ENCODE data around the gene FOLR3.
"Not testable (repeated sequence)": the region's sequence is repeated elsewhere in the genome, so short reads cannot be mapped to it uniquely, and the experiment has no call there.

The FOLR3 gene

DNA sequence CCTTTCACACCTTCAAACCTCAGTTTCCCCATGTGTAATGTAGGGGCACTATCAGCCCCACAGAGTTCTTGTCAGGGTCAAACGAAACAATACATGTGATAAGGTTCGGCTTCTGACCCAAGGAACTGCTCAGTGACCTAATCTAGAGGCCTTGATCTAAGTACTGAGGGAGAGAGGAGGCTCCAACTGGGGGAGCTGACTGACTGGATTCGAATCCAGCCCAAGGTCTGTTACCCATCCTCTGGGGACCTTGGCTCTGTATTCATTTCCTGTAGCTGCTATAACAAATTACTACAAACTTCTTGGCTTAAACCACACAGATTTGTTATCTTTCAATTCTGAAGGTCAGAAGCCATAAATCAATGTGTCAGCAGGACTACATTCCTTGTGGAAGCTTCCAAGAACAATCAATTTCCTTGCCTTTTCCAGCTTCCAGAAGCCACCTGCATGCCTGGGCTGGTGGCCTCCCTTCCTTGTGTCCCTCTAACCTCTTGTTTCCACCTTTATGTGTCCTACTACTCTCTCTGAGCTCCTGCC lies 12.3 kb upstream of the FOLR3 start:
- DNase-seq (ENCODE audit: low read depth), result no peak

DNA sequence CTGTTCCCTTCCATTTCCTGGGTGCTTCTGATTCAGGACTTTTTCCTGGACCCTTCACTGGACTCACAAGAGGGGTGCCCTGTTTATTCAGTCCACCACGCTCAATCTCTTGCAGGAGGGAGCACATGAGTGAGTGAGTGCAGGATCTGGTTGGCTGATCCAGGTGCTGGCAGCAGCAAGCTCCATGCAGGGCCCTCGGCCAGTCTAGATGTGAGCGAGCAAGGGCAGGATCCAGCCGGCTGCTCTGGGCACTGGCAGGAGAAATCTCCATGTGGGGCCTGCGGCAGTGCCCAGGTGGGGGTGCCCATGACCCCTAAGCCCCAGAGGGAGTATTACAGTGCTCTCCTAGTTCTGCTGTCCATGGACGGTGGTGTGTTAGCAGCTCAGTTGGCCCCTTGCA lies 11.5 kb upstream of the FOLR3 start:
- no peak for DNase-seq (ENCODE audit: low read depth)

DNA sequence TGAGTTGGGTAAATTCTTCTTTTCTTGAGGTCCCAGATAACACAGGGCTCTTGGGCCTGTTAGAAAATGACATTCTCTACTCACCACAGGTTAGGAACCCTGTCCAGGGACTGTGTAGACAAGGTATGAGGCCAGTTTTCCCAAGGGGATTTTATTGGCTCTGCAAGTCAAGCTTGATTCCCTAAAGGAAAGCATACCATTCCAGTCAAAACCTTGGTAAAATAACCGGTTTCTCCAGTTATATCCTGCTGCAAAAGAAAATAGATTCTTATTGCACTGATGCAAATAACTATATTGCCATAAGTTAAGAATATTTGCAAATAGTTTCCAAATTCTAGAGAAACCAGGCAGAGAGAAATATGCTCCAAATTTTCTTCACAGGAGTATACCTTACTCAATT lies 9.6 kb upstream of the FOLR3 start:
- no peak for DNase-seq (ENCODE audit: low read depth)

DNA sequence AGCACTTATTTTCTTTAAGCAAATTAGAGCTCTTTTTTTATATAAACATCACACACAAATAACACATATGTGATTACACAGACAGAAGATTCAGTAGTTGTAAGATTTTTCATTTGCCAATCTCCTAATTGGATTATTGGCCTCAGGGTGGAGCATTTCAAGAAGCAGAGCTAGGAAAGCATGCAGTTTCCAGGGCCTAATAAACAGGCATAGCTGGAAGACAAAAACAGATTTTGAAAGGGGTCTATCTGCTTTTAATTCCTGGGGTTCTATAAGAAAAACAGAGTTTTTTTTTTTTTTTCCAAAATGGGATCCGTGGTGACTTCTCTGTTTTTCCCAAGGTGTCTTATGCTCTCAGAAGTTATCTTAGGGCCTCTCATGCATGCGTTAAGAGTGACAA lies 7.6 kb upstream of the FOLR3 start:
- no peak for DNase-seq (ENCODE audit: low read depth)

DNA sequence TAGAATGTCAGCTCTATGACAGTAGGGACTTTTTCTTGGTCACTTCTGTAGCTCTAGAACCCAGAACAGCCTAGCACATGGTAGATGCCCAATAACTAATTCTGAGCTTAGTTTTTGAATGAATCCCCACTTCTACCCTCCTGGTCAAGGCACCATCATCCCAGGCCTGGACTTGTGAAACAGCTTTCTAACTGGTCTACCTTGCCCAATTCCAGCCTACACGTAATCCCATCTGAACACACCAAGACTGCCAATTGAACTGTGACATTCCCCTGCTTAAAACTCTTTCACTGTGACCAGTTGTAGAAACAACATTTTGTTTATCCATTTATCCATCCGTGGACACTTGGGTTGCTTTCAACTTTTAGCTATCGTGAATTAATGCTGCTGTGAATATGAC lies 6.1 kb upstream of the FOLR3 start:
- no peak for DNase-seq (ENCODE audit: low read depth)

DNA sequence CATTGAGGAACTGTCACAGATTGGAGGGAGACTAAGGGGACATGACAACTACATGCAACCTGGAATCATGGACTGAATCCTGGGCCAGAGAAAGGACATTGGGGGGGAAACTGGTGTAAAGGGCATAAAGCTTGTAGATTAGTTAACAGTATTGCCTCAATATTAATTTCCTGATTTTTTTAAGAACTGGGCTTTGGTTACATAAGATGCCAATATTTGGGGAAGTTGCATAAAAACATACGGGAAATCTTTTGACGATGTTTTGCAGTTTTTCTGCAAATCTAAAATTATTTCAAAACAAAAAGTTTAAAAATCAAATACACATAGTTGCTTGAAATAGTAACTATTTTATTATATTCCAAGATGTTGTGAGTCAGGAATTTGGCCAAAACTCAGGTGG lies 2.9 kb upstream of the FOLR3 start:
- no peak for DNase-seq (ENCODE audit: low read depth)

DNA sequence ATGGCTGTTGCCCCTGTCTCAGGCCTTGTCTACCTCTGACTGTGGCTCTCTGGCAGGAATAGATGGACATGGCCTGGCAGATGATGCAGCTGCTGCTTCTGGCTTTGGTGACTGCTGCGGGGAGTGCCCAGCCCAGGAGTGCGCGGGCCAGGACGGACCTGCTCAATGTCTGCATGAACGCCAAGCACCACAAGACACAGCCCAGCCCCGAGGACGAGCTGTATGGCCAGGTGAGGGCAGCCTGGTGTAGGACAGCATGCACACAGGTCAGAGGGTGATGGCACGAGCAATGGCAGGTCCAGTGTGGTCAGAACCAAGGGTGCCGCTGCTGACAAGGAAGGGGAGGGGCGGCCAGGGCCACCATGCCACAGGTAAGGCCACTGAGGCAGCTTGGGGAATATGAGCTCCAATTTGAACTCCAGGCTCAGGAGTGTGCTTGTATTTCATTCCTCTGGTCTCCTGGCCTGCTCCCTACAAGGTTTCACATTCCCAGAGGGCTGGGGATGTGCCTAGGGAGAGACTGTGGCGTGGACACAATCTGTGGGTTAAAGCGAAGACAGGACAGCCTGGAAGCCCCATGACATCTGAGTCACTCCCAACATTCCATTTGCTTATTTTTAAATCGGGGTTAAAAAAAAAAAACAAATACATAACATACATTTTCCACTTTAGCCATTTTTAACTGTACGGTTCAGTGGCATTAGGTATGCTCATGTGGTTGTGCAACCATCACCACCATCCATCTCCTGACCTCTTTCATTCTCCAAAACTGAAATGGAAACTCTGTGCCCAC lies 562 bp downstream of the FOLR3 start:
- DNase-seq (ENCODE audit: low read depth), result no peak

DNA sequence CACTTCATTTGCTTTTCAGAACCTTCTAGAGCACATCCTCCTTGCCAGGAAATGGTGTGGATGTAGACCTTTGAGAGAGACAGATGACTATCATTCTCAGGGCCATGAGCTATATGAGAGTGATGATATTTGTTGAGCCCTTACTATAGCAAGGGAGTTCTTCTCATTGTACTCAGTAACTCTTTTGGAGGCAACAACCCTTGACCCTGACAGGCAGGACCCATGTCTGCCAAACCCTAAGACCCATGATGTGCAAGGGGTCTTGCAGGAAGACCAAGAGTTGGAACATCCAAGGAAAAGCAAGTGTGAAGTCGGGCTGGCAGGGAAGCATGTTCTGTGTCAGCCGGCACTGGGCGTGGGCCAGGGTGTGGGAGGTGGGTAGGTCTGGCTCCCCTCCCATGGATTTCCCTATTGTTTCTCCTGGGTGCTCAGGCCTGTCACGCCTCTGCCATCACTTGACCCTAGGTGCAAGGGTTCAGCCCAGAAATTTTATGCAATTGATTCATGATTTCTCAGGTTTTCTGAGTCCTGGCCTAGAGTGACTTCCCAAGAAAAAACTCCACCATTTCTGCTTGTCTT lies 1.2 kb downstream of the FOLR3 start:
- DNase-seq (ENCODE audit: low read depth), result no peak

DNA sequence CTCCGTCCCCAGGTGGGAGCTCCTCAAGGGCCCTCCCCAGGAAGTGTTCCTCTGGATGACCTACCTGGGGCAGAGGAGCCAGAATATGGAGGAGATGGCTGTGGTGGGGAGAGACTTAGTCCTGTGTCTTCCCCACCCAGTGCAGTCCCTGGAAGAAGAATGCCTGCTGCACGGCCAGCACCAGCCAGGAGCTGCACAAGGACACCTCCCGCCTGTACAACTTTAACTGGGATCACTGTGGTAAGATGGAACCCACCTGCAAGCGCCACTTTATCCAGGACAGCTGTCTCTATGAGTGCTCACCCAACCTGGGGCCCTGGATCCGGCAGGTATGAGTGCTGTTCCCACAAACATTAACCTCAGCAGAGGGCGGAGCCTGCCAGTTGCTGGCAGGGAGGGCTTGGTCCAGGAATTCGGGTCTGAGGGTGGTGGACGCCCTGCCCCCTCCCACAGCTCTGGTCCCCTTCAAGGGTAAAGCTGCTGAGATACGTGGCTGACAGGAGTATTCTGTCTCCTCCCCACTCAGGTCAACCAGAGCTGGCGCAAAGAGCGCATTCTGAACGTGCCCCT lies 3.4 kb downstream of the FOLR3 start:
- DNase-seq (ENCODE audit: low read depth), result no peak

DNA sequence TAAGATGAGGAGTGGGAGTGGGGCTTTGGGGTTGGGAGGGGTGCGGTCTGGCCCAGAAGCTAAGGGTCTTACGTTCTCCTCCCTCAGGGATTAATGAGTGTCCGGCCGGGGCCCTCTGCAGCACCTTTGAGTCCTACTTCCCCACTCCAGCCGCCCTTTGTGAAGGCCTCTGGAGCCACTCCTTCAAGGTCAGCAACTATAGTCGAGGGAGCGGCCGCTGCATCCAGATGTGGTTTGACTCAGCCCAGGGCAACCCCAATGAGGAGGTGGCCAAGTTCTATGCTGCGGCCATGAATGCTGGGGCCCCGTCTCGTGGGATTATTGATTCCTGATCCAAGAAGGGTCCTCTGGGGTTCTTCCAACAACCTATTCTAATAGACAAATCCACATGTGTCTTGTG lies 4.0 kb downstream of the FOLR3 start:
- no peak for DNase-seq (ENCODE audit: low read depth)

DNA sequence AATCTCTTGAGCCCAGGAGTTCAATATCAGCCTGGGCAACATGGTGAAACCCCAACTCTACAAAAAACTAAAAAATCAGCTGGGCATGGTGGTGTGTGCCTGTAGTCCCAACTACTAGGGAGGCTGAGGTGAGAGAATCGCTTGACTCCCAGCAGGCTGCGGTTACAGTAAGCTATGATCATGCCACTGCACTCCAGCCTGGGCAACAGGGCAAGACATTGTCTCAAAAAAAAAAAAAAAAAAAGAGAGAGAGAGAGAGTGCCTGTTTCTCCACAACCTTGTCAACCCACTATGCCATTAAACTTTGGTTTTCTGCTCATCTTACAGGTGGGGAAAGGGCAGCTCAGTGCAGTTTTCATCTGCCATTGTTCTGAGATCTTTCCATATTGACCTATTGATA lies 5.1 kb downstream of the FOLR3 start:
- DNase-seq (ENCODE audit: low read depth), result no peak

DNA sequence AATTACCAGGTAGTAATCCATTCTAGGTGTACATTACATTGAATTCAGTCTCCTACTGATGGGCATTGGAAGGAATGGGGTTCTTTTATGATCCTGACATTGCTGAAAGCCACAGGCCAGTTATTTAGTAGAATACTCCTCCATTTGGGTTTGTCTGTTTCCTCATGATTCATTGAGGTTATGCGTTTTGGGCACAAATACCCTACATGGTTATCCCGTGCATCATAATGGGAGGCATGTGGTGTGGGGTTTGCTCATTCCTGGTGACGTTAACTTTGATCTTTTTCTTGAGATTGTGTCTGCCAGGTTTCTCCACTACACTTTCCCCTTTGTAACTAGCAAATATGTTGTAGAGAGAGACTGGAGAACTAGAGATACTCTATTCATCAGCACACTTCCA lies 5.5 kb downstream of the FOLR3 start:
- no peak for DNase-seq (ENCODE audit: low read depth)

DNA sequence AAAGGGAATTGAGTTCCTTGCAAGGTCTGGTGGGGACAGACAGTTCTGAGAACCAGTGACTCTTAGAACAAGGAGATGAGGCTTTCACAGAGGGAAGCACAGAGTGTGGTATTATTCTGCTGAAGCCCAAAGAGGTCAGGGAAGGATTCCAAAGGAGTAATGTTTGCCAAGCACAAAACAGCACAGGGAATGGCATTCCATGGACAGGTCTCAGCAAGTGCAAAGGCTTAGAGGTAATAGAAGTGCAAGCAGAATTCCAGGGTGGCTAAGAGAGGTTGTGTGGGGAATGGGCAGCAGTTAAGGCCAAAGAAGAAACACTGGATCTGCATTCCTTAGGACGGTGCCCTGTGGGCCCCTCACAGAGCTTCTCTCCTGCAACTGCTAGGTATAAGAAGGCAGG lies 6.6 kb downstream of the FOLR3 start:
- not testable (repeated sequence) for DNase-seq (ENCODE audit: low read depth)

DNA sequence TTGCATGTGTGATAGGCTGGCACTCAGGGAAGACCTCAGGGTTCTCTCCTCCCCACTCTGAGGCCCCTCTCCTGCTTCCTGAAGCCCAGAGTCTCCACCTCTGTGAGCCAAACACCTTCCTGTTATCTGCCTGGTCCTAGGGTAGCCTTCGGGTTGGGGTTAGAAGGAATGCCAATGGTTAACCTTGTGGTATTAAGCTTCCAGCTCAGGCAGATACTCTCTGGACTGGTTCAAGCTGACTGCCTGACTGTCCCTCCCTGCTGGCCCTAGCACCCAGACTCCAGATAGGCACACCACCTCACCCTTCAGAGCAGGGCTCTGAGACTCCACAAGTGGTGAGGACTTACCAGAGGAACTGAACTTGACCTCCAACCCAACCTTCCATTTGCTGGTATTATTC lies 7.0 kb downstream of the FOLR3 start:
- DNase-seq (ENCODE audit: low read depth), result not testable (repeated sequence)

DNA sequence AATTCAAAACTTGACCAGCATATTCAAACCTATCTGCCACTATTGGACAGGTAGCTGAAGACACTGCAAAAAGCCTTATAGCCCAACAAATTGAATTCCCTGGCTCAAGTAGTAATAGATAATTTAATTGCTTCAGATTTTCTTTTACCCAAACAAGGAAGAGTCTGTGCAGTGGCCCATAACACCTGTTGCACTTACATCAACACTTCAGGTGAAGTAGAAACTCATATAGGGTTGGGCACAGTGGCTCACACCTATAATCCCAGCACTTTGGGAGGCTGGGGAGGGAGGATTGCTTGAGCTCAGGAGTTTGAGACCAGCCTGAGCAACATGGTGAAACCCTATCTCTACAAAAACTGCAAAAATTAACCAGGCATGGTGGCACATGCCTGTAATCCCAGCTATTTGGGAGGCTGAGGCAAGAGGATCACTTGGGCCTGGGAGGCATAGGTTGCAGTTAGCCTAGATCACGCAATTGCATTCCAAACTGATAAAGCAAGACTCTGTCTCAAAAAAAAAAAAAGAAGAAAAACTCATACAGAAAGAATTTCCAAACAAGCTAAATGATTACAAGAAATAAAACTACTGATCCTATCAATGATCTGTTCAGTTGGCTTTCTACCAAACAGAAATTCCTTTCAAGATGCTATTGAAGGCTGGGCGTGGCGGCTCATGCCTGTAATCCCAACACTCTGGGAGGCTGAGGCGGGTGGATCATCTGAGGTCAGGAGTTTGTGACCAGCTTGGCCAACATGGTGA lies 9.5 kb downstream of the FOLR3 start:
- DNase-seq (ENCODE audit: low read depth), result no peak

DNA sequence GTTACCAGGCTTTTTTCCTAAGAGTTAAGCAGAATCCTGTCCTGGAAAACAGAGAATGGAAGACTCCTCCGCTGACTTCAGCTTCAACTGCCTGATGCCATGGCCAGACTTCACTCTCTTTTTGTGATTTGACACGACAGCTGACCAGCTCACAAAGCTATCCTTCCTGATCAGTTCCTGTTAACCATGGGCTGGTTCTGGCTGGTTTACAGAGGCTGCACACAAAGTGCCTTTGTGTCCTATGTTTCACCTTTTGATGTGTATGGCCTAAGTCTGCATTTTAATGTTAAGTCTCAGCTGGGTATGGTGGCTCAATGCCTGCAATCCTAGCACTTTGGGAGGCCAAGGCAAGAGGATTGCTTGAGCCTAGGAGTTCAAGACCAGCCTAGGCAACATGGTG lies 11.1 kb downstream of the FOLR3 start:
- no peak for DNase-seq (ENCODE audit: low read depth)

DNA sequence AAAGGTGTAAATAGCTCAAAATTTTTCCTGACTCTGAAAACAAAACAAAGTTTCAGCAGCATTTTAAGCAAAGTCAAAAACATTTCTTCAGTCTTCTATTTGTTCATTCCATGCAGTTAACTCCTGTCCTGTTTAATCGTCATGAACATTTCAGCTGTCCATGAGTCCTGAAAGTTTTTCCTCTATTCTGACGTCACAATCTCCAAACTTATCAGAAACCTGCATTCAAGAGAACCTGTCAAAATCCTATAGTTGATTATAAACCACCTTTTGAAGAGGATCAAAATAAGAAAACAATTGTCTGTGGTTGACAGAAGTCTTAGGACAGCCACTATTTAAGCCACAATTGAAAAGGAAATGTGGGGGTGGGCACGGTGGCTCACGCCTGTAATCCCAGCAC lies 15.4 kb downstream of the FOLR3 start:
- DNase-seq (ENCODE audit: low read depth), result no peak

DNA sequence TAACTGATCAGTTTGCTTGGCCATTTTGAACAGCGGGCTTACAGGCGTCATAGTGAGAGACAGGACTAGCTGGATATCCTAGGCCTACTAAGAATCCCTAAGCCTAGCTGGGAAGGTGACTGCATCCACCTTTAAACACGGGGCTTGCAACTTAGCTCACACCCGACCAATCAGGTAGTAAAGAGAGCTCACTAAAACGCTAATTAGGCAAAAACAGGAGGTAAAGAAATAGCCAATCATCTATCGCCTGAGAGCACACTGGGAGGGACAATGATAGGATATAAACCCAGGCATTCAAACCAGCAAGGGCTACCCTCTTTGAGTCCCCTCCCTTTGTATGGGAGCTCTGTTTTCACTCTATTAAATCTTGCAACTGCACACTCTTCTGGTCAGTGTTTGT lies 18.3 kb downstream of the FOLR3 start:
- DNase-seq (ENCODE audit: low read depth), result not testable (repeated sequence)

DNA sequence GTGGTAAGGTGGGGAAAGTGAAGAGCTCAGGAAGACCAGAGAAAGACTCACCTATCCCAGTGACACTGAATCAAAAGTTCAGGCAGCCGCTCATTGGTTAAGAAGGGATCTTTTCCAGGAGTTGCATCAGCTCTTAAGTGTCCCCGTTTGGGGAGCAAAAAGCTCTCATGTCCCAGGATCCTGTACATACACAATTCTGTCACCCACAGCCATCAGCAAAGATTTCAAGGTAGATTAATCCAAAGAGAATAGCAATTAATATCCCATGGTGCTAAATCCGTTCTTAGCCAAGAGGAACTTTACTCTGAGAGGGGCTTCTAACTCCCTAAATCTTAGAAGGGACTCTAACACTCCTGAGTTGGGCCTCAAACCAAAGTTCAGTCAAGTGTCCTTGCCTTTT lies 19.3 kb downstream of the FOLR3 start:
- DNase-seq (ENCODE audit: low read depth), result no peak

DNA sequence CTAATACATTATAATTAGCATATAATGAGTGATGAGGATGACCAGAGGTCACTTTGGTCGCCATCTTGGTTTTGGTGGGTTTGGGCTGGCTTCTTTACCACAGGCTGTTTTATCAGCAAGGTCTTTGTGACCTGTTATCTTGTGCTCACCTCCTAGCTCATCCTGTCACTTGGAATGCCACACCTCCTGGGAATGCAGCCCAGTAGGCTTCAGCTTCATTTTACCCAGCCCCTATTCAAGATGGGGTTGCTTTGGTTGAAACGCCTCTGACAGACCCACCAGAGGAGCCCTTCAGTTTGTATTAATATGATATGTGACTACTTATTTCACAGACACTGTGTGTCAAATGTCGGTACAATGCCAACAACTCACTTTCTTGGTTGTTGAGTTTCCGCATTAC lies 20.2 kb downstream of the FOLR3 start:
- DNase-seq (ENCODE audit: low read depth), result no peak

DNA sequence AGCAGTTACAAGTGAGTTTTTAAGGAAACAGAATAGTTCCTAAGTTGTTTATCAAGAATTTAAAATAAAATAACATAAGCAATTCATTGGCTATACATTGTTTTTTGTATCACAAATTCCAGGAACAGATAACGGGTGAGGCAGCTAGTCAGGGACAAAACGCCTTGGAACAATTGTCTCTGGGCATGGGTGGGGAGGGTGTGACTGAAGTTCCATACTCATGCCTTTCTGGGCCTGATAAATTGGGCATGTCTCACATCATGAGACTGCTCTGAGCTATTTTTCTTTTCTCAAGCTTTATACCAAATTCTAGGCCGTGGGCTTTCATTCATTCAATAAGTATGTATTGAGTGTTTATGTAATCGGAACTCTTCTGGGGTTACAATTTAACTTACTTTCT lies 21.6 kb downstream of the FOLR3 start:
- no peak for DNase-seq (ENCODE audit: low read depth)

DNA sequence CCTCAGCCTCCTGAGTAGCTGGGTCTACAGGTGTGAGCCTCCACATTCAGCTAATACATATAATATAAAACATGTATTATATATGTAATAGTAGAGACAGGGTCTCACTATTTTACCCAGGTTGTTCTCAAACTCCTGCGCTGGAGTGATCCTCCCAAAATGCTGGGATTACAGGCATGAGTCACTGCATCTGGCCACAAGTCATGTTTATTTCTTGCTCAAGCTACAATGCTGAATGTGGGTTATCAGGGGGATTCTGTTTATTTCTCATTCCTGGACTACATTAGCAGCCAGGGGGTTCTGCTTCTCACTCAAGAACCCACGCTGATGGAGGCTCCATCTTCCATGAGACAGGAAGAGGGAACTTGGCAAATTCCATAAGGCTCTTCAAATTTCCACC lies 24.8 kb downstream of the FOLR3 start:
- no peak for DNase-seq (ENCODE audit: low read depth)

Measured in stimulated activated CD8-positive, alpha-beta memory T cell treated with anti-CD3 and anti-CD28 coated beads, Interleukin-15, amount 100 ng/mL, for 24 hours (primary cell).